Lung (tissue), 12 donors: Measurements from ENCODE around the gene EHD4. TPM values are rescaled to one million over a fixed set of nuclear protein-coding genes. Genes with fewer than 3 reads are reported as not detected.

Source experiments
- ATAC-seq: fragments of 200-7000 bp; cut with Tn5 transposase; one replicate; pipeline ENCODE4 v1.9.1; 2020; ENCODE audit warnings: moderate number of reproducible peaks; ENCODE audit not compliant: insufficient read depth, low FRiP score
- DNase-seq, 3 donors: peaks; one replicate each; pipeline ENCODE4 v3.0.0-alpha.2; 2013 to 2017
- H3K27ac ChIP-seq, 2 donors: one replicate each; pipeline ENCODE4 v1.5.1; 2013; ENCODE audit warnings: mild to moderate bottlenecking in 2 of 2, moderate library complexity in 2 of 2, control low read depth in 1 of 2, inconsistent platforms in 1 of 2, low read depth in 1 of 2, low read length in 1 of 2
- H3K27me3 ChIP-seq, 3 donors: one replicate each; pipeline ENCODE4 v1.5.1; 2013; ENCODE audit warnings: low read length in 2 of 3; ENCODE audit not compliant: control insufficient read depth in 3 of 3, insufficient read depth in 3 of 3
- H3K36me3 ChIP-seq, 4 donors: one replicate each; pipeline ENCODE4 v1.5.1; 2013; ENCODE audit warnings: low read length in 4 of 4, mild to moderate bottlenecking in 1 of 4, moderate library complexity in 1 of 4; ENCODE audit not compliant: control insufficient read depth in 4 of 4, insufficient read depth in 4 of 4
- H3K4me1 ChIP-seq, 5 donors: one replicate each; pipeline ENCODE4 v1.5.1; 2013; ENCODE audit warnings: low read length in 5 of 5, mild to moderate bottlenecking in 2 of 5, moderate library complexity in 1 of 5; ENCODE audit not compliant: control insufficient read depth in 5 of 5, insufficient read depth in 5 of 5
- H3K4me3 ChIP-seq: one replicate; pipeline ENCODE4 v1.5.1; 2013; ENCODE audit warnings: mild to moderate bottlenecking, control low read depth, moderate library complexity
- H3K9ac ChIP-seq, 2 donors: one replicate each; pipeline ENCODE4 v1.5.1; 2013; ENCODE audit warnings: low read length in 2 of 2, control low read depth in 1 of 2; ENCODE audit not compliant: insufficient read depth in 1 of 2
- H3K9me3 ChIP-seq, 4 donors: one replicate each; pipeline ENCODE4 v1.5.1; 2013; ENCODE audit warnings: low read length in 3 of 4, mild to moderate bottlenecking in 1 of 4, moderate library complexity in 1 of 4; ENCODE audit not compliant: control insufficient read depth in 4 of 4, insufficient read depth in 3 of 4
- WGBS, 2 donors: extraction: QIAGEN DNeasy Blood & Tissue Kit; methylation state at CpG; one replicate each; pipeline ENCODE4 v1.1.7; 2013; 5-methylcytosine and 5-hydroxymethylcytosine counted together
- polyA plus RNA-seq, 2 donors: library from polyadenylated mRNA; stranded (reverse); fragments of 200-250 nt; gene quantifications; one replicate each; pipeline ENCODE4 v1.2.1, GENCODE V29; 2013
- total RNA-seq, 2 donors: library from RNA; depleted of rRNA in 1 of 2; stranded (reverse); fragments of >200 nt in 1 of 2; gene quantifications; one replicate each; pipeline ENCODE4 v1.2.1, GENCODE V29; 2014 to 2021
- TF ChIP-seq, protein P1 (sequence below): IDR thresholded peaks from 2 replicates; pipeline ENCODE4 v1.5.1; 2012; ENCODE audit warnings: mild to moderate bottlenecking; ENCODE audit errors: control extremely low read depth, extremely low read depth
- donor health status: control.
- donor health status: control.
- donor health status: Bipolar disorder and iron deficiency.
- donor health status: healthy.
- donor health status: DM: yes; HTN: yes; CAD: no.

EHD4 gene
- total and polyA plus RNA-seq, 4 donors, result 16.4 to 36.3 (median 25.9) TPM

DNA sequence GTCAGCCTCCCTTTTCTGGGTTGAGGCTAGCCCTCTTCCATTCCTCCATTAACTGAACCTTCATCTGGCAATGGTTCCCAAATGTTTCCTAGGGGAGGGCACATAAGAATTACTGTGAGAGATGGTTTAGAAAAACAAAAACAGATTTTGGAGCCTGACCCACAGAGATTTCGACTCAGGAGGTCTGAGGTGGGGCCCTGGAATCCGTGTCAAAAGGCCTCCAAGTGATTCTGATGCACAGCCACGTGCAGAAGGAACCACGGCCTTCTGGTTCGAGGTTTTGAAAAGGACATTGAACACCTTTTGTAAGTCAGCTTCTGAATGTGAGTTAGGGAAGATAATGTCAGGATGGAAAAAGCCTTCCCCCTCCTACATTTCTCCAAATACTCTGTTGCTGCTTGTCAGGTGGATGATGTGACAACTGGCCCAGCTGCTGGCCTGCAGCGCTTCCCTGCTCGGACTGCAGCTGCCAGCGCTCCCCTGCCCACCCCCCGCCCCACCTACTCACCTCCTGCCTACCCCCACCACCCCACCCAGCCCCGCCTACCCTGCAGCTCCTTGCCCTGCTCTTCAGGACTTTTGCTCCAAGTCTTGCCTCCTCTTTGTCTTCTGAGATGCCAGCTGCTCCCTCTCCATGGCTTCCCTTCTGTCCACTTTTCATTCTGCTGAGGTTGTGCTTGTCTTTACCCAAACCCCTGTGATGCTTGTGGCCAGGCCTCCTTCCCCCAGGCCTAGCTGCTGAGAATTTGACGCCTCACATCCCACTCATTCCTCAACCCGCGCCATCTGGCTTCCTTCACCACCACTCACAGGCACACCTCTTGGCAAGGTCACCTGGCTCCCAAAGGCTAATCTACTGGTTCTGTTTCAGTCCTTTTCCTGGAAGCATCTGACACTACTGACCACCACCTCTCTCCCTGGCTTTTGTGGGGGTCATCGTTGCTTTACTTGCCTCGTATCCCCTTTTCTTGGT is 6.6 kb downstream of the EHD4 start:
- TF ChIP-seq, protein P1, sequence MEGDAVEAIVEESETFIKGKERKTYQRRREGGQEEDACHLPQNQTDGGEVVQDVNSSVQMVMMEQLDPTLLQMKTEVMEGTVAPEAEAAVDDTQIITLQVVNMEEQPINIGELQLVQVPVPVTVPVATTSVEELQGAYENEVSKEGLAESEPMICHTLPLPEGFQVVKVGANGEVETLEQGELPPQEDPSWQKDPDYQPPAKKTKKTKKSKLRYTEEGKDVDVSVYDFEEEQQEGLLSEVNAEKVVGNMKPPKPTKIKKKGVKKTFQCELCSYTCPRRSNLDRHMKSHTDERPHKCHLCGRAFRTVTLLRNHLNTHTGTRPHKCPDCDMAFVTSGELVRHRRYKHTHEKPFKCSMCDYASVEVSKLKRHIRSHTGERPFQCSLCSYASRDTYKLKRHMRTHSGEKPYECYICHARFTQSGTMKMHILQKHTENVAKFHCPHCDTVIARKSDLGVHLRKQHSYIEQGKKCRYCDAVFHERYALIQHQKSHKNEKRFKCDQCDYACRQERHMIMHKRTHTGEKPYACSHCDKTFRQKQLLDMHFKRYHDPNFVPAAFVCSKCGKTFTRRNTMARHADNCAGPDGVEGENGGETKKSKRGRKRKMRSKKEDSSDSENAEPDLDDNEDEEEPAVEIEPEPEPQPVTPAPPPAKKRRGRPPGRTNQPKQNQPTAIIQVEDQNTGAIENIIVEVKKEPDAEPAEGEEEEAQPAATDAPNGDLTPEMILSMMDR, result no peak
- DNase-seq (no peak), ATAC-seq (no peak)
- peaks cover 0 to 4% (median 0%) of the 10 kb centered on the region in 4 donors for H3K36me3 ChIP-seq
- peaks cover 0 to 32% (median 0%) of the 10 kb centered on the region in 5 donors for H3K4me1 ChIP-seq
- H3K27ac ChIP-seq, result peak overlapping the region; percentile 58
- H3K9me3 ChIP-seq, result no peaks in the 10 kb centered on the region
- 78 to 83% methylated on average over 15 of the region's 15 CpGs for WGBS, 2 donors
- H3K9ac ChIP-seq, result no peak overlapping the region
- no peak overlapping the region for H3K4me3 ChIP-seq
- no peaks in the 10 kb centered on the region for H3K27me3 ChIP-seq

- 86 to 97% methylated on average over 1 of the region's 1 CpG for WGBS, 2 donors
- ATAC-seq (no peak), DNase-seq (no peak)
- Histone ChIP-seq H3K36me3 (peaks cover 0 to 4% (median 0%) of the 10 kb centered on the region in 4 donors), H3K27me3 (no peaks in the 10 kb centered on the region), H3K9me3 (no peaks in the 10 kb centered on the region), H3K4me3 (no peak overlapping the region), H3K9ac (no peak overlapping the region), H3K27ac (peak overlapping the region in 1 of 2 donors; percentile 56), H3K4me1 (peaks cover 3 to 27% (median 8%) of the 10 kb centered on the region in 5 donors)
- TF ChIP-seq, protein P1, result no peak
Measured at GRCh38 chr15:41961595-41962202, 10.7 kb downstream of the EHD4 start.

GRCh38 chr15:41961001-41961518 is 11.3 kb downstream of the EHD4 start:
- Histone ChIP-seq H3K27ac (peak overlapping the region; percentile 45 to 56), H3K9me3 (no peaks in the 10 kb centered on the region), H3K9ac (no peak overlapping the region), H3K27me3 (no peaks in the 10 kb centered on the region), H3K4me3 (no peak overlapping the region), H3K4me1 (peaks cover 3 to 28% (median 8%) of the 10 kb centered on the region in 5 donors), H3K36me3 (peaks cover 0 to 4% (median 0%) of the 10 kb centered on the region in 4 donors)
- DNase-seq (no peak), ATAC-seq (no peak)
- TF ChIP-seq, protein P1, result no peak
- WGBS, 2 donors, result 54 to 77% methylated on average over 2 of the region's 2 CpGs
